Activated B cell treated with CpG ODN at 0.5 μM for 24 hours (primary cell): ENCODE results near the gene ITGA11. TPM values are rescaled to one million over a fixed set of nuclear protein-coding genes. Genes with fewer than 3 reads are reported as not detected.

ENCODE experiments used
- ATAC-seq: fragments of 200-7000 bp; cut with Tn5 transposase; one replicate; pipeline ENCODE4 v1.10.0; 2021; ENCODE audit warnings: low read depth, mild to moderate bottlenecking, moderate library complexity
- CTCF ChIA-PET: fragments of 350-600 bp; sonication (Branson Sonifier 250); formaldehyde crosslinking; loops from one replicate; lab custom pipeline; 2021; ENCODE audit warnings: antibody characterized with exemption; lab: Charles Lee
- POLR2A ChIA-PET: fragments of 350-600 bp; sonication (Branson Sonifier 250); formaldehyde crosslinking; loops from one replicate; lab custom pipeline; 2021; ENCODE audit warnings: antibody characterized with exemption; lab: Charles Lee
- DNase-seq: peaks from one replicate; pipeline ENCODE4 v3.0.0; 2022
- H3K27ac Mint-ChIP-seq: one replicate; pipeline ENCODE4 v1.8.0; 2020; ENCODE audit warnings: mixed read lengths
- H3K27me3 Mint-ChIP-seq: one replicate; pipeline ENCODE4 v1.8.0; 2021; ENCODE audit warnings: mixed read lengths
- H3K36me3 Mint-ChIP-seq: one replicate; pipeline ENCODE4 v1.8.0; 2021; ENCODE audit warnings: low read depth, mixed read lengths
- H3K4me1 Mint-ChIP-seq: one replicate; pipeline ENCODE4 v1.8.0; 2021; ENCODE audit warnings: mixed read lengths
- H3K4me3 Mint-ChIP-seq: one replicate; pipeline ENCODE4 v1.8.0; 2020; ENCODE audit warnings: mild to moderate bottlenecking, mixed read lengths
- H3K9me3 Mint-ChIP-seq: one replicate; pipeline ENCODE4 v1.8.0; 2020; ENCODE audit warnings: mixed read lengths
- intact Hi-C: fragments of 100-400 bp; cut with micrococcal nuclease; formaldehyde crosslinking; loops from one replicate; pipeline ENCODE4 v1.15.1; 2024
- total RNA-seq: library from RNA; stranded (reverse); gene quantifications from 2 replicates; pipeline ENCODE4 v1.2.3, GENCODE V29; 2022
- TF ChIP-seq, protein P1 (sequence below): fragments of 200-600 bp; IDR thresholded peaks from one replicate; pipeline ENCODE4 v1.8.0; 2022; ENCODE audit warnings: antibody characterized with exemption, mild to moderate bottlenecking

ITGA11 gene
- total RNA-seq, 1 donor from 2014 or later, result not detected

DNA sequence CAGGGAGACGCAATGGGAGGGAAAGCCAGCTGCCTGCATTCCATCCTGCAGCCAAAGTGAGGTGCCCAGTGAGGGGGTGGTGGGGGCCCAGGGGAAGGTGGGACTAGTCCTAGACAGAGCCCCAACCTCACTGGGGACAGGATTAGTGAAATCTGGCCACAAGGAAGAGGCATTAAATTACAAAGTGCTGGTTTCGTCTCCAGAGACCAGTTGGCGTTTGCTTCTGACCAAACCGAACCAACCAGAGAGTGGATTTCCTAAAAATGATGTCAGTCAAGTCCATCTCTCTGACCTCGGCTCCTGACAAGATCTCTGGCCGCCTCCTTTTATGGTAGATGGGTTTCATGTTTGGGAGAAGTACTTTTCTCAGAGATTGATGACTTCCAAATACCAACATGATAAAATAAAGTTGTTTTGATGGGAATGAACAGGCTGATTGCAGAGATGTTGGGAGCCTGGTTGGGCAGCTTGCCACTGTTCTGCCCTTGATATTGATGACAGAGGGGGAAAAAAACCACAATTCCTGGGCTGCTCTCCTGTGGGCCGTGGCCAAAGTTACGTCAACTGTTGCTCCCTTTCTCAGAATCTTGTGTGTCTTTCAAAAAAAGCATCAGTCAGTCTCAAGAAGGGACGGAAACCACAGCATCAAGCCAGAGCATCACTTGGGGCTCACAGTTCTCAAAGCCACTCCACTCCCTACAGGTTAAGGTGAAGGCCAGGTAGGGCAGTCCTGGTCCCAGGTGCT, 24.6 kb downstream of the ITGA11 start:
- TF ChIP-seq, protein P1, sequence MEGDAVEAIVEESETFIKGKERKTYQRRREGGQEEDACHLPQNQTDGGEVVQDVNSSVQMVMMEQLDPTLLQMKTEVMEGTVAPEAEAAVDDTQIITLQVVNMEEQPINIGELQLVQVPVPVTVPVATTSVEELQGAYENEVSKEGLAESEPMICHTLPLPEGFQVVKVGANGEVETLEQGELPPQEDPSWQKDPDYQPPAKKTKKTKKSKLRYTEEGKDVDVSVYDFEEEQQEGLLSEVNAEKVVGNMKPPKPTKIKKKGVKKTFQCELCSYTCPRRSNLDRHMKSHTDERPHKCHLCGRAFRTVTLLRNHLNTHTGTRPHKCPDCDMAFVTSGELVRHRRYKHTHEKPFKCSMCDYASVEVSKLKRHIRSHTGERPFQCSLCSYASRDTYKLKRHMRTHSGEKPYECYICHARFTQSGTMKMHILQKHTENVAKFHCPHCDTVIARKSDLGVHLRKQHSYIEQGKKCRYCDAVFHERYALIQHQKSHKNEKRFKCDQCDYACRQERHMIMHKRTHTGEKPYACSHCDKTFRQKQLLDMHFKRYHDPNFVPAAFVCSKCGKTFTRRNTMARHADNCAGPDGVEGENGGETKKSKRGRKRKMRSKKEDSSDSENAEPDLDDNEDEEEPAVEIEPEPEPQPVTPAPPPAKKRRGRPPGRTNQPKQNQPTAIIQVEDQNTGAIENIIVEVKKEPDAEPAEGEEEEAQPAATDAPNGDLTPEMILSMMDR, result no peak
- ATAC-seq, result no peak
- ChIA-PET CTCF (no interaction called here), POLR2A (no interaction called here)
- Mint-ChIP-seq H3K9me3 (peaks cover 1% of the 10 kb centered on the region), H3K4me3 (no peak overlapping the region), H3K27ac (no peak overlapping the region), H3K27me3 (peaks cover 5% of the 10 kb centered on the region), H3K4me1 (no peaks in the 10 kb centered on the region), H3K36me3 (no peaks in the 10 kb centered on the region)
- peak; percentile 2 for DNase-seq
- intact Hi-C loops, result no loop called here

DNA sequence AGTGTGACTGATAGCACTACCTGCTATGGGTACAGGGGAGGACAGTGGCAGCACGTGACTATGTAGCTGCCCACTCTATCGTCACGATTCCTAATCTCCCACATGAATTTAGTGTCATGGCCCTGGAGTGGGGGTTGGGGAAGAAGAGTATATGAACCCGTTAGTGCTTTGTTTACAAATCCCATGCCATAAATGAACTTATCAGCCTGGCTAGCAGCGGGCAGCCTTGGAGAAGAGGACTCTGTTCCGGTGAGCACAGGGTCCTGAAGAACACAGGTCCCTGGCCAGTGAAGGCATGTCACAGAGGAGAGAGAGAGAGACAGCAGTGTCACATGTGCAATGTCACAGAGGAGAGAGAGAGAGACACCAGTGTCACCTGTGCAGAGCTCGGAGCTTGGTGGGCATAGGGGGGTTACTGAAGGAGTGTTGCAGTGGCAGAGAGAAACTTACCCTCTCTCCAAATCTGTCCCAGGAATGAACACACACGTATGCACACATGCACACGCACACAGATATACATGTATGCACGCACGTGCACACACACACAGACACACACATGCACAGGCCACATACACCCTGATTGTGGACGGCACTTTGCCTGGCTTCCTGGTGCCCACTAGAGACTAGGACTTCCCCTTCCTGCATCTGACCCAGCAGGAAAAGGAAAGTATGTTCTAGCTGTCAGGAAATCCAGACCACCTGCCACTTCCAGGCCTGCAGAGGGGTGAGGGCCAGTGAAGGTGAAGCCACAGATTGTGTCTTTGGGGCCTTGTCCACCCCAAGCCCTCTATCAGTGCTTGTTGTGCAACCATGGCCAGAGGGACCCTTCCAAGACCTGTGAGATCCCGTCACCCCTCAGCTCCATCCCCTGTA, 26.3 kb downstream of the ITGA11 start:
- ChIA-PET CTCF (no interaction called here), POLR2A (no interaction called here)
- Mint-ChIP-seq H3K36me3 (no peaks in the 10 kb centered on the region), H3K27me3 (peaks cover 5% of the 10 kb centered on the region), H3K4me3 (no peak overlapping the region), H3K4me1 (no peaks in the 10 kb centered on the region), H3K27ac (no peak overlapping the region), H3K9me3 (peaks cover 1% of the 10 kb centered on the region)
- intact Hi-C loops, result no loop called here
- DNase-seq (peak; percentile 2), ATAC-seq (no peak)
- TF ChIP-seq, protein P1, result no peak

DNA sequence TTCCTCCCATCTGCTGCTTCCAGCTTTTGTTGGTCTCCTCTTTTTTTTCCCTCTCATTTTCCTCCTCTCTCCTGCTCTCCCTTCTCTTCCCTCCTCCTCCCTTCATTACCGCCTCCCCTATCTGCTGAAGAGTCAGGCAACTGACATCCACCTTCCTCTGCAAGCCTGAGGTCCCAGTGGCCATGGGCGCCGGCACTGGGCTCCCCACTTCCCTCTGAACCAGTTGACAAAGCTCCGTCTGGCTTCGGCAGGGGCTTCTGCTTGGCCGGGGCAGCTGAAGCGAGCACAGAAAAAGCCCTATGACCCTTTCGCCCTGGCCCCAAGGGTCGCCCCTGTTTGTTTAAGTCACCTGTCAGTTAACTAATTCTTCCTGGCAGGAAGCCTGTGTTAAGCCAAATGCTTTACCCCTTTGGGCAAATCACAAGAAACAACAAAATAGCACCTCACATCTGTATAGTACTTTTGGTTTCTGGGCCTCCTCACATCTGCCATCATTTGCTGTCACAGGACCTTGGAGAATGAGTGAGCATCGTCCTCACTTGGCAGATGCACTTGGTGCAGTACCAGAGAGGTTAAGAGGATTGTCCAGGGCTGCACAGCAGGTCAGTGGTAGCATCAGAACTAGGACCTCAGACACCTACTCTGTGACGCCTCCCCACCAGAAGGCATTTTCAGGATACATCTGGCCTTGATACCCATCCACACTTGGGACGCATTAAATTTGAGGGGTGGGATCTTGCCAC, 27.7 kb downstream of the ITGA11 start:
- intact Hi-C loops, result no loop called here
- Mint-ChIP-seq H3K4me1 (no peaks in the 10 kb centered on the region), H3K27ac (no peak overlapping the region), H3K4me3 (no peak overlapping the region), H3K9me3 (peaks cover 2% of the 10 kb centered on the region), H3K27me3 (peaks cover 5% of the 10 kb centered on the region), H3K36me3 (no peaks in the 10 kb centered on the region)
- CTCF ChIA-PET, result no interaction called here
- POLR2A ChIA-PET, result no interaction called here
- DNase-seq, result peak; percentile 5
- TF ChIP-seq, protein P1, result no peak
- ATAC-seq, result no peak

DNA sequence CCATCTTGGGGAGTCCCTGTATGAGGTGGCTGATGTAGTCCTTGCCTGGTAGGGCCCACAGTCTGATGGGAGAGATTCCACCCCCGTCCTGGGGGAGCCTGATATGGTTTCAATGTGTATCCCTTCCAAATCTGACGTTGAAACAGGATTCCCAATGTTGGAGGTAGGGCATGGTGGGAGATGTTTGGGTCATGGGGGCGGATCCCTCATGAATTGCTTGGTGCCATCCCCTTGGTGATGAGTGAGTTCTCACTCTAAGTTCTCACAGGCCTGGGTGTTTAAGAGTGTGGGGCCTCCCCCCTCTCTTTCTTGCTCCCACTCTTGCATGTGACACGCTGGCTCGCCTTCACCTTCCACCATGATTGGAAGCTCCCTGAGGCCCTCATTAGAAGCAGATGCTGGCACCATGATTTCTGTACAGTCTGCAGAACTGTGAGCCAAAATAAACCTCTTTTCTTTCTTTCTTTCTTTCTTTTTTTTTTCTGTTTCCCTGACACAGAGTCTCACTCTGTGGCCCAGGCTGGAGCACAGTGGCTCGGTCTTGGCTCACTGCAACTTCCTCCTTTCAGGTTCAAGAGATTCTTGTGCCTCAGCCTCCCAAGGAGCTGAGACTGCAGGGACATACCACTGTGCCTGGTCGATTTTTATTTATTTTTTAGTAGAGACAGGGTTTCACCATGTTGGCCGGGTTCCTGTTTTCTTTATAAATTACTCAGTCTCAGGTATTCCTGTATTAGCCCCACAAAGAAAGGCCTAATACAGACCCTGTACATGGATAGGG, 28.6 kb downstream of the ITGA11 start:
- Mint-ChIP-seq H3K4me1 (no peaks in the 10 kb centered on the region), H3K27ac (no peak overlapping the region), H3K9me3 (peaks cover 5% of the 10 kb centered on the region), H3K27me3 (peaks cover 5% of the 10 kb centered on the region), H3K4me3 (no peak overlapping the region), H3K36me3 (no peaks in the 10 kb centered on the region)
- CTCF ChIA-PET, result no interaction called here
- POLR2A ChIA-PET, result no interaction called here
- DNase-seq (peak; percentile 3), ATAC-seq (no peak)
- TF ChIP-seq, protein P1, result no peak
- intact Hi-C loops, result no loop called here
